GM18505 (cell line): Measurements from ENCODE around the gene LIN52.

Experiments used
- ATAC-seq: cut with Tn5 transposase; IDR thresholded peaks from one replicate; pipeline ENCODE4 v1.9.1; 2021; ENCODE audit not compliant: unreplicated experiment
- POLR2A ChIP-seq: IDR thresholded peaks from 4 replicates; pipeline ENCODE4 v1.6.1; 2011; ENCODE audit warnings: borderline replicate concordance; ENCODE audit not compliant: insufficient read depth, insufficient read length; ENCODE audit errors: extremely low read depth

LIN52 gene

GRCh38 chr14:74084277-74085046 lies at the start of gene LIN52, which contains the start of gene ALDH6A1:
TSS of gene LIN52 (plus strand) at chr14:74084956. CDS start at chr14:74084975, 19 bp downstream.
TSS of gene ALDH6A1 (minus strand) at chr14:74084453. CDS start at chr14:74084394, 59 bp downstream.
- ATAC-seq, result peak; percentile 88
- TF ChIP-seq POLR2A, result peak; percentile 72

GRCh38 chr14:74035556-74035955 lies 49.2 kb upstream of the LIN52 start:
- no peak for ATAC-seq
- TF ChIP-seq POLR2A, result no peak

- ATAC-seq, result no peak
- TF ChIP-seq POLR2A, result no peak
Measured at GRCh38 chr14:74038020-74038859, 46.5 kb upstream of the LIN52 start.

GRCh38 chr14:74042296-74042695 lies 42.5 kb upstream of the LIN52 start:
- TF ChIP-seq POLR2A, result no peak
- no peak for ATAC-seq

- no peak for TF ChIP-seq POLR2A
- ATAC-seq, result no peak
Measured at GRCh38 chr14:74045522-74045921, 39.2 kb upstream of the LIN52 start.

- no peak for ATAC-seq
- no peak for TF ChIP-seq POLR2A
Measured at GRCh38 chr14:74048281-74048680, 36.5 kb upstream of the LIN52 start.

GRCh38 chr14:74049876-74050495 lies 34.8 kb upstream of the LIN52 start:
- no peak for TF ChIP-seq POLR2A
- no peak for ATAC-seq

- ATAC-seq, result no peak
- TF ChIP-seq POLR2A, result no peak
Measured at GRCh38 chr14:74062809-74063150, 22.0 kb upstream of the LIN52 start.

GRCh38 chr14:74064426-74064825 lies 20.3 kb upstream of the LIN52 start:
- no peak for TF ChIP-seq POLR2A
- ATAC-seq, result no peak

- ATAC-seq, result no peak
- no peak for TF ChIP-seq POLR2A
Measured at GRCh38 chr14:74064883-74065282, 19.9 kb upstream of the LIN52 start.

GRCh38 chr14:74065746-74066575 lies 18.8 kb upstream of the LIN52 start:
- no peak for ATAC-seq

GRCh38 chr14:74077401-74077800 lies 7.4 kb upstream of the LIN52 start:
- ATAC-seq, result no peak
- no peak for TF ChIP-seq POLR2A

More at GRCh38 chr14:74065746-74066575, 18.8 kb upstream of the LIN52 start:
- TF ChIP-seq POLR2A, result no peak

GRCh38 chr14:74080820-74081460 lies 3.8 kb upstream of the LIN52 start:
- TF ChIP-seq POLR2A, result no peak
- no peak for ATAC-seq

- ATAC-seq, result no peak
- no peak for TF ChIP-seq POLR2A
Measured at GRCh38 chr14:74081491-74081890, 3.3 kb upstream of the LIN52 start.
